ENCODE data around the gene TRERF1. TPM values are rescaled to one million over a fixed set of nuclear protein-coding genes. Genes with fewer than 3 reads are reported as not detected.
"Not testable (repeated sequence)": the region's sequence is repeated elsewhere in the genome, so short reads cannot be mapped to it uniquely, and the experiment has no call there.

TRERF1 gene
- total RNA-seq, 1 donor from 2014 or later: 12.8 TPM

- H3K27ac Mint-ChIP-seq (ENCODE audit: unreplicated experiment): no peak overlapping the region
- no peaks in the 10 kb centered on the region for H3K36me3 Mint-ChIP-seq (ENCODE audit: unreplicated experiment)
- peaks cover 4% of the 10 kb centered on the region for H3K27me3 Mint-ChIP-seq (ENCODE audit: unreplicated experiment)
- no peak overlapping the region for H3K4me3 Mint-ChIP-seq (ENCODE audit: unreplicated experiment)
- H3K9me3 Mint-ChIP-seq (ENCODE audit: unreplicated experiment): no peaks in the 10 kb centered on the region
- TF ChIP-seq, protein P1, sequence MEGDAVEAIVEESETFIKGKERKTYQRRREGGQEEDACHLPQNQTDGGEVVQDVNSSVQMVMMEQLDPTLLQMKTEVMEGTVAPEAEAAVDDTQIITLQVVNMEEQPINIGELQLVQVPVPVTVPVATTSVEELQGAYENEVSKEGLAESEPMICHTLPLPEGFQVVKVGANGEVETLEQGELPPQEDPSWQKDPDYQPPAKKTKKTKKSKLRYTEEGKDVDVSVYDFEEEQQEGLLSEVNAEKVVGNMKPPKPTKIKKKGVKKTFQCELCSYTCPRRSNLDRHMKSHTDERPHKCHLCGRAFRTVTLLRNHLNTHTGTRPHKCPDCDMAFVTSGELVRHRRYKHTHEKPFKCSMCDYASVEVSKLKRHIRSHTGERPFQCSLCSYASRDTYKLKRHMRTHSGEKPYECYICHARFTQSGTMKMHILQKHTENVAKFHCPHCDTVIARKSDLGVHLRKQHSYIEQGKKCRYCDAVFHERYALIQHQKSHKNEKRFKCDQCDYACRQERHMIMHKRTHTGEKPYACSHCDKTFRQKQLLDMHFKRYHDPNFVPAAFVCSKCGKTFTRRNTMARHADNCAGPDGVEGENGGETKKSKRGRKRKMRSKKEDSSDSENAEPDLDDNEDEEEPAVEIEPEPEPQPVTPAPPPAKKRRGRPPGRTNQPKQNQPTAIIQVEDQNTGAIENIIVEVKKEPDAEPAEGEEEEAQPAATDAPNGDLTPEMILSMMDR (IDR thresholded peaks at IDR 0.05; ENCODE audit: partially characterized antibody, unreplicated experiment): no peak
- DNase-seq: no peak
- no peaks in the 10 kb centered on the region for H3K4me1 Mint-ChIP-seq (ENCODE audit: low read depth, unreplicated experiment)
Measured at GRCh38 chr6:42326248-42326647, 125.5 kb downstream of the TRERF1 start.

DNA sequence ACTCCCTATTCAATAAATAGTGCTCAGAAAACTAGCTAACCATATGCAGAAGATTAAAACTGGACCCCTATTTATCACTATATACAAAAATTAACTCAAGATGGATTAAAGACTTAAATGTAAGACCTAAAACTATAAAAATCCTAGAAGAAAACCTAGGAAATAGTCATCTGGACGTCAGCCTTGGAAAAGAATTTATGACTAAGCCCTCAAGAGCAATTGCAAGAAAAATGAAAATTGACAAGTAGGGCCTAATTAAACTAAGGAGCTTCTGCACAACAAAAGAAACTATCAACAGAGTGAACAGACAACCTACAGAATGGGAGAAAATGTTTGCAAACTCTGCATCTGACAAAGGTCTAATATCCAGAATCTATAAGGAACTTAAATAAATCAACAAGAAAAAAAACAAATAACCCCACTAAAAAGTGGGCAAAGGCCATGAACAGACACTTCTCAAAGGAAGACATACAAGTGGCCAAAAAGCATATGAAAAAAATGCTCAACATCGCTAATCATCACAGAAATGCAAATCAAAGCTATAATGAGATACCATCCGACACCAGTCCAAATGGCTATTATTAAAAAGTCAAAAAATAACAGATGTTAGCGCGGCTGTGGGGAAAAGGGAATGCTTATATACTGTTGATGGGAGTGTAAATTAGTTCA, 126.9 kb downstream of the TRERF1 start:
- DNase-seq; H3K9me3 Mint-ChIP-seq (ENCODE audit: unreplicated experiment); H3K36me3 Mint-ChIP-seq (ENCODE audit: unreplicated experiment); H3K4me3 Mint-ChIP-seq (ENCODE audit: unreplicated experiment); H3K27me3 Mint-ChIP-seq (ENCODE audit: unreplicated experiment); H3K27ac Mint-ChIP-seq (ENCODE audit: unreplicated experiment); H3K4me1 Mint-ChIP-seq (ENCODE audit: low read depth, unreplicated experiment): not testable (repeated sequence)

- TF ChIP-seq, protein P1 (IDR thresholded peaks at IDR 0.05; ENCODE audit: partially characterized antibody, unreplicated experiment): no peak
- Mint-ChIP-seq H3K36me3 (ENCODE audit: unreplicated experiment) (no peaks in the 10 kb centered on the region), H3K27ac (ENCODE audit: unreplicated experiment) (no peak overlapping the region), H3K27me3 (ENCODE audit: unreplicated experiment) (peaks cover 2% of the 10 kb centered on the region), H3K4me1 (ENCODE audit: low read depth, unreplicated experiment) (no peaks in the 10 kb centered on the region), H3K9me3 (ENCODE audit: unreplicated experiment) (no peaks in the 10 kb centered on the region), H3K4me3 (ENCODE audit: unreplicated experiment) (no peak overlapping the region)
- no peak for DNase-seq
Measured at GRCh38 chr6:42322676-42323075, 129.1 kb downstream of the TRERF1 start.

DNA sequence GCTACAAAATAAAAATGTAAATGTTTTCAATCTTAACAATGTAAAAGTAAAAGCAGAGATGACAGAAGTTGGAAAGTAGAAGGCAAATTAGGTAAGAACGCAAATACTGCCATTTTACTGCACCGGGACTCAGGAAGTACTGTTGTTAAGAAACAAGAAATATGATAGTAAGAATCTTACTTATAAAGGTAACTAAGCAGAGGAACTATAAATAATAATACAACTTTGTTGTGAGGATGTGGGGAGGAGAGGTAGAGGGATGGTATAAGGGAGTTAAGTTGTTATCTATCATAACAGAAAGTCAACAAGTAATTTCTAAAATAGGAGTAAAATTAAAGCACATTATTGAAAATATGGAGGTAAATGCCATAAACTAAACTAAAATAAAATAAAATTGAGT, 129.8 kb downstream of the TRERF1 start:
- H3K27me3 Mint-ChIP-seq (ENCODE audit: unreplicated experiment): peaks cover 2% of the 10 kb centered on the region
- no peaks in the 10 kb centered on the region for H3K36me3 Mint-ChIP-seq (ENCODE audit: unreplicated experiment)
- TF ChIP-seq, protein P1 (IDR thresholded peaks at IDR 0.05; ENCODE audit: partially characterized antibody, unreplicated experiment): no peak
- H3K4me3 Mint-ChIP-seq (ENCODE audit: unreplicated experiment): no peak overlapping the region
- no peak for DNase-seq
- no peak overlapping the region for H3K27ac Mint-ChIP-seq (ENCODE audit: unreplicated experiment)
- no peaks in the 10 kb centered on the region for H3K9me3 Mint-ChIP-seq (ENCODE audit: unreplicated experiment)
- no peaks in the 10 kb centered on the region for H3K4me1 Mint-ChIP-seq (ENCODE audit: low read depth, unreplicated experiment)

- DNase-seq: no peak
- H3K4me1 Mint-ChIP-seq (ENCODE audit: low read depth, unreplicated experiment): no peaks in the 10 kb centered on the region
- H3K27me3 Mint-ChIP-seq (ENCODE audit: unreplicated experiment): peaks cover 2% of the 10 kb centered on the region
- no peaks in the 10 kb centered on the region for H3K36me3 Mint-ChIP-seq (ENCODE audit: unreplicated experiment)
- H3K4me3 Mint-ChIP-seq (ENCODE audit: unreplicated experiment): no peak overlapping the region
- no peaks in the 10 kb centered on the region for H3K9me3 Mint-ChIP-seq (ENCODE audit: unreplicated experiment)
- H3K27ac Mint-ChIP-seq (ENCODE audit: unreplicated experiment): no peak overlapping the region
- TF ChIP-seq, protein P1 (IDR thresholded peaks at IDR 0.05; ENCODE audit: partially characterized antibody, unreplicated experiment): no peak
Measured at GRCh38 chr6:42320762-42321161, 131.0 kb downstream of the TRERF1 start.
